ENCODE data around the gene HIPK2.

Gene HIPK2

DNA sequence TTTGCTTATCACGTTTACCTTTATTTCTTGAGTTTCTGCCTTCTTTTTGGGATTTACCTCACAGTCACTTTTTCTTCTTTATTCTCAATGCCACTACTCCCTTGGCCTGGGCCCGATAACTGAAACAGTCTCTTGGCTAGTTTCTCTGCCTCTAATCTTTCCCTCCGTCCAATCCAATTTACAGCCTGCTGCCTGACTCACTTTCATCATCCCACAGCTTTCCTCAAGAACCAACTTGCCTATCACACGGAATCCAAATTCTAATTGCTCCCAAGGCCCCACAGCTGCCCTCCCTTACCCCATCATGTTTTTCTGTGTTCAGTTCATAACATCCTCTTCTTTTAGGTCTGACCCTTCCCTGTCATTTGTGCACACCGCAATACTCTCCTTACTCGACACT, 121.4 kb downstream of the HIPK2 start:
- no peaks in the 10 kb centered on the region for H3F3A ChIP-seq (ENCODE audit: insufficient read depth, low read length)
- no peaks in the 10 kb centered on the region for H3K79me2 ChIP-seq (ENCODE audit: insufficient read depth, low read length)
- H3K27ac ChIP-seq (ENCODE audit: low read depth, low read length, poor library complexity, severe bottlenecking) = no peak overlapping the region
- H3K4me3 ChIP-seq (ENCODE audit: low read depth, low read length, poor library complexity, severe bottlenecking) = no peak overlapping the region
- no peaks in the 10 kb centered on the region for H3K9me2 ChIP-seq (ENCODE audit: low read depth, low read length)
- no peak overlapping the region for H2AFZ ChIP-seq (ENCODE audit: low read length)
- H3K4me2 ChIP-seq (ENCODE audit: low read length) = no peak overlapping the region
- H3K4me1 ChIP-seq (ENCODE audit: insufficient read depth, low read length, severe bottlenecking) = no peaks in the 10 kb centered on the region
- H3K9me3 ChIP-seq (ENCODE audit: low read length) = no peaks in the 10 kb centered on the region
- H3K27me3 ChIP-seq (ENCODE audit: insufficient read depth, low read length) = peaks cover 11% of the 10 kb centered on the region; the same call in 1 of the 2 replicates
- no peaks in the 10 kb centered on the region for H3K36me3 ChIP-seq (ENCODE audit: insufficient read depth, low read length)
- no peak overlapping the region for H3K9ac ChIP-seq (ENCODE audit: low read length)
- no peak for TF ChIP-seq EZH2 (IDR thresholded peaks at IDR 0.05; ENCODE audit: borderline replicate concordance, low read length)
- TF ChIP-seq, protein P1, sequence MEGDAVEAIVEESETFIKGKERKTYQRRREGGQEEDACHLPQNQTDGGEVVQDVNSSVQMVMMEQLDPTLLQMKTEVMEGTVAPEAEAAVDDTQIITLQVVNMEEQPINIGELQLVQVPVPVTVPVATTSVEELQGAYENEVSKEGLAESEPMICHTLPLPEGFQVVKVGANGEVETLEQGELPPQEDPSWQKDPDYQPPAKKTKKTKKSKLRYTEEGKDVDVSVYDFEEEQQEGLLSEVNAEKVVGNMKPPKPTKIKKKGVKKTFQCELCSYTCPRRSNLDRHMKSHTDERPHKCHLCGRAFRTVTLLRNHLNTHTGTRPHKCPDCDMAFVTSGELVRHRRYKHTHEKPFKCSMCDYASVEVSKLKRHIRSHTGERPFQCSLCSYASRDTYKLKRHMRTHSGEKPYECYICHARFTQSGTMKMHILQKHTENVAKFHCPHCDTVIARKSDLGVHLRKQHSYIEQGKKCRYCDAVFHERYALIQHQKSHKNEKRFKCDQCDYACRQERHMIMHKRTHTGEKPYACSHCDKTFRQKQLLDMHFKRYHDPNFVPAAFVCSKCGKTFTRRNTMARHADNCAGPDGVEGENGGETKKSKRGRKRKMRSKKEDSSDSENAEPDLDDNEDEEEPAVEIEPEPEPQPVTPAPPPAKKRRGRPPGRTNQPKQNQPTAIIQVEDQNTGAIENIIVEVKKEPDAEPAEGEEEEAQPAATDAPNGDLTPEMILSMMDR (IDR thresholded peaks at IDR 0.05; ENCODE audit: low read length) = no peak
- H4K20me1 ChIP-seq (ENCODE audit: insufficient read depth, low read length) = no peaks in the 10 kb centered on the region

DNA sequence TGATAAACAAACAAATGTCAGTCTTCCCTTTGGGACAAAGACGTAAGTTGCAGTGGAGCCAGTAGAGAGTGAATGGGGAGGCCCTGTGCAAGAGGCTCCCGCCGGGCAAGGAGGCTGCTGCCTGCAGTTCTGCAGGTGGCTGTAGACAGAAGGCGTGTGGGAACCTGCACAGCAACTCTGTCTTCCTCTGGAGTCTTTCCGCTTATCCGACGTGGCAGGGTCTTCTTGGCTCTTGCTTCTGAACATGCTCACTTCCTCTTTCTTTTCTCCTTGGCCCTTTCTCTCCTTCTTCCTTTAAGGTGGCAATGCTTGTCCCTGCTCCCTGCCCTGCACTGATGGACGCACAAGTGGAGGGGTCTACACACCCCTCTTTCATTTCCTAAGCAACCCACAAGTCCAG, 122.5 kb downstream of the HIPK2 start:
- H3K9me3 ChIP-seq (ENCODE audit: low read length) = no peaks in the 10 kb centered on the region
- H2AFZ ChIP-seq (ENCODE audit: low read length) = no peak overlapping the region
- no peaks in the 10 kb centered on the region for H3K79me2 ChIP-seq (ENCODE audit: insufficient read depth, low read length)

DNA sequence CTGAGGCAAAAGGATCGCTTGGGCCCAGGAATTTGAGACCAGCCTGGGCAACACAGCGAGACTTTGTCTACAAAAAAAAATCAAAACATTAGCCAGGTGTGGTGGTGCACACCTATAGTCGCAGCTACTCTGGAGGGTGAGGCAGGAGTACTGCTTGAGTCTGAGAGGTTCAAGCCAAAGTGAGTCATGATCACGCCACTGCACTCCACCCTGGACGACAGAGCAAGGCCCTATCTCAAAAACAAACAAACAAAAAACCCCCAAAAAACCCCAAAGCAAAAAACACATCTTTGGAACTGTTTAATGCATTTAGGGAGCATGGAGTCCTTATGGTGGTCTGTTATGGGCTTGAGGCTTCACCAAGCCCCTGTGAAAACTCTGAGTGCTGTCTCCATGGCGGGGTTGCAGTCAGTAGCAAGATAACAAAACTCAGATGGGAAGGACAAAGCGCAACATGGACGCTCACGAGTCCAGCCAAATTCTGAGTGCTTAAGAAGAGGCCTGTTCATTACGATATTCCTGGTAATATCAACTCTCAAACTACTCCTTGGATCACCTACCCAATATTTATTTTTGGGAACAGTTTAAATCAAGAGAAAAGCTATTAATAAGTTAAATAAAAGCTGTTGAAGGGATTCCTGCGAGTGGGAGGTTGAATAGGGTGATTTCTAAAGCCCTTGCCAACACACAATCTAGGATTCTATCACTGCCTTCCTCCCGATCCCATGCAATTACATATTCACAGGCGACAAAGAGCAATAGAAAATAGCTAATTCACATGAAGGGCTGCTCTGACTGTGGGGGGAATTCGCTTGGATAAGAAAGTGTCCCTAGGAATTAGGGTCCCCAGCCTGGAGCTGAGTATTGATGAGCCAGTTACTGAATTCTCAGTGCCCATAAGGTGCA, 123.3 kb downstream of the HIPK2 start:
- Histone ChIP-seq H3K27ac (ENCODE audit: low read depth, low read length, poor library complexity, severe bottlenecking) (no peak overlapping the region), H3K9ac (ENCODE audit: low read length) (no peak overlapping the region), H3K4me1 (ENCODE audit: insufficient read depth, low read length, severe bottlenecking) (no peaks in the 10 kb centered on the region), H4K20me1 (ENCODE audit: insufficient read depth, low read length) (no peaks in the 10 kb centered on the region), H3K9me3 (ENCODE audit: low read length) (no peaks in the 10 kb centered on the region), H3K9me2 (ENCODE audit: low read depth, low read length) (no peaks in the 10 kb centered on the region), H3K4me2 (ENCODE audit: low read length) (no peak overlapping the region), H3K36me3 (ENCODE audit: insufficient read depth, low read length) (no peaks in the 10 kb centered on the region), H3K79me2 (ENCODE audit: insufficient read depth, low read length) (no peaks in the 10 kb centered on the region), H3K4me3 (ENCODE audit: low read depth, low read length, poor library complexity, severe bottlenecking) (no peak overlapping the region), H3F3A (ENCODE audit: insufficient read depth, low read length) (no peaks in the 10 kb centered on the region), H2AFZ (ENCODE audit: low read length) (no peak overlapping the region), H3K27me3 (ENCODE audit: insufficient read depth, low read length) (peaks cover 11% of the 10 kb centered on the region; the same call in 1 of the 2 replicates)
- TF ChIP-seq, protein P1 (IDR thresholded peaks at IDR 0.05; ENCODE audit: low read length) = no peak
- no peak for TF ChIP-seq EZH2 (IDR thresholded peaks at IDR 0.05; ENCODE audit: borderline replicate concordance, low read length)

More for the DNA sequence above, 122.5 kb downstream of the HIPK2 start:
- Histone ChIP-seq H3K9me2 (ENCODE audit: low read depth, low read length) (no peaks in the 10 kb centered on the region), H4K20me1 (ENCODE audit: insufficient read depth, low read length) (no peaks in the 10 kb centered on the region), H3K4me1 (ENCODE audit: insufficient read depth, low read length, severe bottlenecking) (no peaks in the 10 kb centered on the region), H3K27ac (ENCODE audit: low read depth, low read length, poor library complexity, severe bottlenecking) (no peak overlapping the region), H3K36me3 (ENCODE audit: insufficient read depth, low read length) (no peaks in the 10 kb centered on the region), H3K4me3 (ENCODE audit: low read depth, low read length, poor library complexity, severe bottlenecking) (no peak overlapping the region), H3K4me2 (ENCODE audit: low read length) (no peak overlapping the region), H3F3A (ENCODE audit: insufficient read depth, low read length) (no peaks in the 10 kb centered on the region), H3K27me3 (ENCODE audit: insufficient read depth, low read length) (peaks cover 11% of the 10 kb centered on the region; the same call in 1 of the 2 replicates), H3K9ac (ENCODE audit: low read length) (no peak overlapping the region)
- TF ChIP-seq, protein P1 (IDR thresholded peaks at IDR 0.05; ENCODE audit: low read length) = no peak
- no peak for TF ChIP-seq EZH2 (IDR thresholded peaks at IDR 0.05; ENCODE audit: borderline replicate concordance, low read length)

Measured in OCI-LY1 (cell line).